ENCODE data around the gene EFNB3.
A peak's percentile ranks its signal among the peaks of the same experiment; 100 is the strongest.

The EFNB3 gene

GRCh38 chr17:7667656-7668406 is 37.2 kb upstream of the EFNB3 start:
- Histone ChIP-seq H3K9ac (ENCODE audit: low read depth, low read length, poor library complexity, severe bottlenecking) (no peak overlapping the region), H3F3A (ENCODE audit: low read depth) (no peaks in the 10 kb centered on the region), H3K4me3 (ENCODE audit: low read length, poor library complexity, severe bottlenecking) (no peak overlapping the region), H3K79me2 (ENCODE audit: insufficient read depth, low read length) (no peaks in the 10 kb centered on the region), H3K36me3 (ENCODE audit: insufficient read depth, low read length) (peaks cover 43% of the 10 kb centered on the region; the same call in 1 of the 2 replicates), H3K4me1 (ENCODE audit: insufficient read depth, low read length, poor library complexity, severe bottlenecking) (no peaks in the 10 kb centered on the region), H2AFZ (ENCODE audit: low read length) (no peak overlapping the region), H3K9me3 (ENCODE audit: insufficient read depth, low read depth, low read length) (no peaks in the 10 kb centered on the region), H3K27me3 (ENCODE audit: insufficient read depth, low read length, poor library complexity, severe bottlenecking) (no peaks in the 10 kb centered on the region), H4K20me1 (ENCODE audit: insufficient read depth, low read length, poor library complexity, severe bottlenecking) (no peaks in the 10 kb centered on the region), H3K9me2 (replicated peaks; ENCODE audit: low read depth, low read length) (no peaks in the 10 kb centered on the region), H3K4me2 (ENCODE audit: low read depth, low read length, poor library complexity, severe bottlenecking) (no peak overlapping the region)
- TF ChIP-seq EZH2phosphoT487 (IDR thresholded peaks at IDR 0.05; ENCODE audit: borderline replicate concordance) (no peak), CTCF (conservative IDR thresholded peaks at IDR 0.05; ENCODE audit: low read length) (no peak)

GRCh38 chr17:7668482-7668881 is 36.5 kb upstream of the EFNB3 start:
- H3K79me2 ChIP-seq (ENCODE audit: insufficient read depth, low read length) = no peaks in the 10 kb centered on the region
- no peaks in the 10 kb centered on the region for H3K9me2 ChIP-seq (replicated peaks; ENCODE audit: low read depth, low read length)
- peaks cover 4% of the 10 kb centered on the region; the same call in 1 of the 2 replicates for H3K9me3 ChIP-seq (ENCODE audit: insufficient read depth, low read depth, low read length)
- no peaks in the 10 kb centered on the region for H3K4me1 ChIP-seq (ENCODE audit: insufficient read depth, low read length, poor library complexity, severe bottlenecking)
- no peak overlapping the region for H2AFZ ChIP-seq (ENCODE audit: low read length)
- H3K27me3 ChIP-seq (ENCODE audit: insufficient read depth, low read length, poor library complexity, severe bottlenecking) = no peaks in the 10 kb centered on the region
- no peak overlapping the region for H3K9ac ChIP-seq (ENCODE audit: low read depth, low read length, poor library complexity, severe bottlenecking)
- TF ChIP-seq EZH2phosphoT487 (IDR thresholded peaks at IDR 0.05; ENCODE audit: borderline replicate concordance) (no peak), CTCF (conservative IDR thresholded peaks at IDR 0.05; ENCODE audit: low read length) (no peak)
- H3F3A ChIP-seq (ENCODE audit: low read depth) = no peaks in the 10 kb centered on the region
- H3K4me3 ChIP-seq (ENCODE audit: low read length, poor library complexity, severe bottlenecking) = no peak overlapping the region
- H3K36me3 ChIP-seq (ENCODE audit: insufficient read depth, low read length) = peaks cover 49% of the 10 kb centered on the region; the same call in 1 of the 2 replicates
- no peaks in the 10 kb centered on the region for H4K20me1 ChIP-seq (ENCODE audit: insufficient read depth, low read length, poor library complexity, severe bottlenecking)
- no peak overlapping the region for H3K4me2 ChIP-seq (ENCODE audit: low read depth, low read length, poor library complexity, severe bottlenecking)

- H3K36me3 ChIP-seq (ENCODE audit: insufficient read depth, low read length) = peaks cover 67% of the 10 kb centered on the region
- H3K9me2 ChIP-seq (replicated peaks; ENCODE audit: low read depth, low read length) = no peaks in the 10 kb centered on the region
- no peak overlapping the region for H3K9ac ChIP-seq (ENCODE audit: low read depth, low read length, poor library complexity, severe bottlenecking)
- H3K9me3 ChIP-seq (ENCODE audit: insufficient read depth, low read depth, low read length) = peaks cover 9% of the 10 kb centered on the region; the same call in 1 of the 2 replicates
- no peak overlapping the region for H3K4me3 ChIP-seq (ENCODE audit: low read length, poor library complexity, severe bottlenecking)
- peaks cover 5% of the 10 kb centered on the region for H4K20me1 ChIP-seq (ENCODE audit: insufficient read depth, low read length, poor library complexity, severe bottlenecking)
- TF ChIP-seq EZH2phosphoT487 (IDR thresholded peaks at IDR 0.05; ENCODE audit: borderline replicate concordance) = no peak
- peak; percentile 56 for TF ChIP-seq CTCF (conservative IDR thresholded peaks at IDR 0.05; ENCODE audit: low read length)
- H3K27me3 ChIP-seq (ENCODE audit: insufficient read depth, low read length, poor library complexity, severe bottlenecking) = no peaks in the 10 kb centered on the region
- H3K4me2 ChIP-seq (ENCODE audit: low read depth, low read length, poor library complexity, severe bottlenecking) = no peak overlapping the region
- H3F3A ChIP-seq (ENCODE audit: low read depth) = no peaks in the 10 kb centered on the region
- H2AFZ ChIP-seq (ENCODE audit: low read length) = no peak overlapping the region
- H3K79me2 ChIP-seq (ENCODE audit: insufficient read depth, low read length) = no peaks in the 10 kb centered on the region; the same call in 1 of the 2 replicates
- H3K4me1 ChIP-seq (ENCODE audit: insufficient read depth, low read length, poor library complexity, severe bottlenecking) = no peaks in the 10 kb centered on the region
Observed at GRCh38 chr17:7673239-7673638, 31.8 kb upstream of the EFNB3 start.

All from Loucy (cell line).